Pericardium fibroblast (primary cell): Measurements from ENCODE around the gene ZNF155. TPM values are rescaled to one million over a fixed set of nuclear protein-coding genes. Genes with fewer than 3 reads are reported as not detected.

ENCODE experiments used
- total RNA-seq: library from RNA; depleted of rRNA; stranded (reverse); fragments of >200 nt; gene quantifications from 2 replicates; pipeline ENCODE4 v1.2.3, GENCODE V29; 2015

ZNF155 gene
- total RNA-seq = 5.0 and 6.3 TPM in 2 replicates

GRCh38 chr19:43983912-43984686 is at the start of gene ZNF155:
Gene ZNF155, plus strand, starts transcription at chr19:43984188. Its CDS starts 4,356 bp downstream, at chr19:43988544.

DNA sequence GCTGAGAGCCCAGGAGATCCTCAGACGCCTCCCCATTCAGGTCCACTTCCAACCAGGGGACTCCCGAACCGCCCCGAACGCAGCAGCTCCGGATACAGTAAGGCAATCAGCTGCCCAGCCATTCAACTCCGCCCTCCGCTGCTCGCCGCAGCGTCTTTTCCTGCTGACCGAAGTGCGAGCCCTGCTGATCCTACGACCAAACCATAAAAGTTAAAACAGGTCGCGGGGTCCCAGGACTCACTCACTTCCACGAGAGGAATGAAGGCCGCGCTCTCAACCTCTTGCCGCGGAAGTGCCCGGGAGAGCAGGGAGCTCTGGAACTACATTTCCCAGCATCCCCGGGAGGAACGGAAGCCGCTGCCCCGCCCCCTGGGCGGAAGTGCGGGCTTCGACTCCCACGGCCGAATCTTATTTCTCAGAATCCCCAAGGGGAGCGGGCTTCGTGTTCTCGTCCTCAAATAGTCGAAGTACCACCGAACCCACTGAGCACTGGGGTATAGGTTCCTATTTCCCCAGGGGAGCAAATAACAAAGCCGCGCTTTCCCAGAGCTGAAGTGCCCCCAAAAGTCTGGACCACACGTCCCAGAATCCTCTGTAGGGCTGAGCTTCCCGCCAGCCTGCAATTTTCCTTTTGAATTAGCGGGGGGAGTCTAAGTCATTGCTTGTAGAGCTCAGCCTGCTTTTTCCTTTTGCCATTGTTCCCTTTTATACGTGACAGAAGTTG is 48.8 kb upstream of the ZNF155 start, which contains the start of gene ZNF45:
TSS of gene ZNF45 (minus strand) at position 298 of the 724 bp plus-strand sequence. CDS start 13,097 bp downstream, outside the sequence.

DNA sequence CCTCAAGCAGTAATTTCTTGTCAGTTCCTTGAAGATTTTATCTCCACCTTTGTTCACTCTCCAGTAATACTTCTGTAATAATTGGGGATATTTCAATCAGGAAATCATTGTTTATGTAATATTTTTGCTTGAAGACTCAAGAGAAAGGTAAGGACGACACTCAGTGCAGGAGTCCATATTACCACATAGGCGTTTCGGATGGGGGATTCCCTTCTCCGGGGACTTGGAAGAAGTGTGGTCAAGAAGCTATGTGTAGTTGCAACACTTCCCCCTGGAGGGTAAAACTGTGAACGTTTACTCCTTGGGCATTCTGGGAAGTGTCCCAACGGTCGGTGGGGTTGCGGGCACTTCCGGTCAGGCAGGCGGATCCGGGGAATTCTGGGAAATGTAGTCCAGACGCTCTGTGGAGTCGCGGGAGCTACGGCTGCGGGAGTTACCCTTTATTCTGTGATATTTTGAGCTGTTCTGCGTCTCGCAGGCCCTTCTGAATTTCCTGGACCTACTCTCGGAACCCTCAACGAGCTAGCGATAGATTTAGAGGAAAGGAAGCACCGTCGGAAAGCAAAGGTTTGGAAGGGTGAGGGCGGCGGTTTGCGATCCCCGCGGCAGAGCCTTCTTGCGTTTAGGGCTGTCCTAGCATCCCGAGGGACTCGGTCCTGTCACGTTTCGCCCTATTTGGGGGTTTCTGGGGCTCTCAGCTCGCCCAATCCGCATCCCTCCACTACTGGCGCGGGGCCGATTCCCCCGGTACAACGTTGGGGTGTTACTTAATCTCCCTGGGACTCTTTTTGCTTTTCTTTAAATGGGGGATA is 32.9 kb upstream of the ZNF155 start, which contains the start of gene ZNF221:
TSS of gene ZNF221 (plus strand) at position 395 of the 812 bp plus-strand sequence. CDS start 11,499 bp downstream, outside the sequence.

GRCh38 chr19:44002566-44003460 is 18.8 kb downstream of the ZNF155 start, which contains the start of gene ZNF230:
Gene ZNF230, plus strand, starts transcription at chr19:44002957. Its CDS starts 4,122 bp downstream, at chr19:44007079.

GRCh38 chr19:44025217-44025936 is 41.4 kb downstream of the ZNF155 start, which contains the start of gene ZNF222:
Gene ZNF222, plus strand, starts transcription at chr19:44025379. Its CDS starts 58 bp downstream, at chr19:44025437.

Other genes starting within 250 kb of the ZNF155 start
- 9.4 and 12.8 TPM in 2 replicates for gene SMG9, start 229.2 kb upstream of the ZNF155 start, total RNA-seq
- gene KCNN4, start 203.2 kb upstream of the ZNF155 start, total RNA-seq = not detected in 2 replicates
- gene LYPD5, start 181.7 kb upstream of the ZNF155 start, total RNA-seq = 0.82 and 0.94 TPM in 2 replicates
- 2.7 and 3.7 TPM in 2 replicates for gene ZNF283, start 156.9 kb upstream of the ZNF155 start, total RNA-seq
- 2.6 and 3.3 TPM in 2 replicates for gene ZNF404, start 100.2 kb upstream of the ZNF155 start, total RNA-seq
- 5.4 and 7.7 TPM in 2 replicates for gene ZNF45, start 48.9 kb upstream of the ZNF155 start, total RNA-seq
- 4.3 and 6.3 TPM in 2 replicates for gene ZNF221, start 33.0 kb upstream of the ZNF155 start, total RNA-seq
- gene ZNF230, start 18.8 kb downstream of the ZNF155 start, total RNA-seq = 3.7 and 4.0 TPM in 2 replicates
- gene ZNF222, start 41.2 kb downstream of the ZNF155 start, total RNA-seq = 0.26 and 2.1 TPM in 2 replicates
- 1.3 and 8.8 TPM in 2 replicates for gene ZNF223, start 67.8 kb downstream of the ZNF155 start, total RNA-seq
- gene ZNF284, start 88.0 kb downstream of the ZNF155 start, total RNA-seq = 1.8 and 1.9 TPM in 2 replicates
- gene ZNF224, start 110.2 kb downstream of the ZNF155 start, total RNA-seq = 7.8 and 8.3 TPM in 2 replicates
- gene ZNF225, start 129.2 kb downstream of the ZNF155 start, total RNA-seq = 2.4 and 2.8 TPM in 2 replicates
- gene ZNF234, start 157.4 kb downstream of the ZNF155 start, total RNA-seq = 3.9 and 4.0 TPM in 2 replicates
- 4.0 and 15.2 TPM in 2 replicates for gene ZNF226, start 180.9 kb downstream of the ZNF155 start, total RNA-seq
- 5.1 and 8.1 TPM in 2 replicates for gene ZNF227, start 228.3 kb downstream of the ZNF155 start, total RNA-seq